AG04450 (cell line): ENCODE results near the gene GCDH. TPM values are rescaled to one million over a fixed set of nuclear protein-coding genes. Genes with fewer than 3 reads are reported as not detected.

Experiments used
- CTCF ChIA-PET: fragments of 300-600, 350-600 bp; formaldehyde crosslinking; extraction: SDS; loops from one replicate; lab custom pipeline; 2022; ENCODE audit warnings: antibody characterized with exemption, inconsistent platforms; lab: Charles Lee
- POLR2A ChIA-PET: fragments of 350-600 bp; formaldehyde crosslinking; extraction: SDS; loops from one replicate; lab custom pipeline; 2021; ENCODE audit warnings: antibody characterized with exemption, inconsistent platforms; lab: Yijun Ruan, JAX
- DNase-seq: peaks from one replicate; pipeline ENCODE4 v3.0.0-alpha.2; 2011; ENCODE audit warnings: low read depth, low spot score
- H3K27ac ChIP-seq: one replicate; pipeline ENCODE4 v1.5.1; 2012; ENCODE audit warnings: low read depth, low read length, control low read depth
- H3K27me3 ChIP-seq: one replicate; pipeline ENCODE4 v1.6.0; 2012; ENCODE audit warnings: low read length; ENCODE audit not compliant: control insufficient read depth, insufficient read depth
- H3K4me3 ChIP-seq: 2 replicates; pipeline ENCODE4 v1.5.1; 2011; ENCODE audit warnings: mild to moderate bottlenecking, low read depth, low read length, control low read depth
- H3K9me3 ChIP-seq: 2 replicates; pipeline ENCODE4 v1.5.1; 2012; ENCODE audit warnings: low read length; ENCODE audit not compliant: control insufficient read depth, insufficient read depth
- polyA plus RNA-seq: library from polyadenylated mRNA; depleted of rRNA; stranded (reverse); fragments of >200 nt; gene quantifications from 2 replicates; pipeline ENCODE4 v1.2.3, GENCODE V29; 2011
- TF ChIP-seq, protein P1 (sequence below): IDR thresholded peaks from 2 replicates; pipeline ENCODE4 v1.5.1; 2011; ENCODE audit warnings: low read depth, low read length, control low read depth, inconsistent platforms

GCDH gene
- polyA plus RNA-seq, 1 experiment, result 11.4 TPM

DNA sequence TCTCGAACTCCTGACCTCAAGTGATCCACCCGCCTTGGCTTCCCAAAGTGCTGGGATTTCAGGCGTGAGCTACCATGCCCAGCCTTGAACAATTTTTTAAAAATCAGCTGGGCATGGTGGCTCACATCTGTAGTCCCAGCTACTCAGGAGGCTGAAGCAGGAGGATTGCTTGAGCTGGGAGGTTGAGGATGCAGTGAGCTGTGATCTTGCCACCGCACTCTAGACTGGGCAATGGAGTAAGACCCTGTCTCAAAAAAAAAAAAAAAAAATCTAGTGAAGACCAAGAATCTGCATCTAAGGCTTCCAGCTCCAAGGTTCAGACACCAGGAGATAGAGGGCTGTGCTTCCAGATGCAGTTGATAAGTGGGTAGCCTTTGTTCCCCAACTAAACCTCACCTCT is 26.8 kb upstream of the GCDH start:
- DNase-seq, result no peak
- no peak overlapping the region for H3K27ac ChIP-seq
- TF ChIP-seq, protein P1, sequence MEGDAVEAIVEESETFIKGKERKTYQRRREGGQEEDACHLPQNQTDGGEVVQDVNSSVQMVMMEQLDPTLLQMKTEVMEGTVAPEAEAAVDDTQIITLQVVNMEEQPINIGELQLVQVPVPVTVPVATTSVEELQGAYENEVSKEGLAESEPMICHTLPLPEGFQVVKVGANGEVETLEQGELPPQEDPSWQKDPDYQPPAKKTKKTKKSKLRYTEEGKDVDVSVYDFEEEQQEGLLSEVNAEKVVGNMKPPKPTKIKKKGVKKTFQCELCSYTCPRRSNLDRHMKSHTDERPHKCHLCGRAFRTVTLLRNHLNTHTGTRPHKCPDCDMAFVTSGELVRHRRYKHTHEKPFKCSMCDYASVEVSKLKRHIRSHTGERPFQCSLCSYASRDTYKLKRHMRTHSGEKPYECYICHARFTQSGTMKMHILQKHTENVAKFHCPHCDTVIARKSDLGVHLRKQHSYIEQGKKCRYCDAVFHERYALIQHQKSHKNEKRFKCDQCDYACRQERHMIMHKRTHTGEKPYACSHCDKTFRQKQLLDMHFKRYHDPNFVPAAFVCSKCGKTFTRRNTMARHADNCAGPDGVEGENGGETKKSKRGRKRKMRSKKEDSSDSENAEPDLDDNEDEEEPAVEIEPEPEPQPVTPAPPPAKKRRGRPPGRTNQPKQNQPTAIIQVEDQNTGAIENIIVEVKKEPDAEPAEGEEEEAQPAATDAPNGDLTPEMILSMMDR, result no peak
- H3K9me3 ChIP-seq, result peaks cover 2% of the 10 kb centered on the region; the same call in 1 of the 2 replicates
- ChIA-PET POLR2A (no interaction called here), CTCF (interaction anchor here (1.2 kb wide), 1 partner anchor 16 kb away, joined by 4 read pairs; no protein-coding TSS in a partner anchor)
- H3K27me3 ChIP-seq, result peaks cover 4% of the 10 kb centered on the region
- no peak overlapping the region for H3K4me3 ChIP-seq

- ChIA-PET POLR2A (interaction anchor here (1.1 kb wide), 1 partner anchor 73 kb away, joined by 3 read pairs; no protein-coding TSS in a partner anchor), CTCF (interaction anchor here (1.2 kb wide), 1 partner anchor 108 kb away, joined by 4 read pairs; no protein-coding TSS in a partner anchor)
- Histone ChIP-seq H3K9me3 (peaks cover 2% of the 10 kb centered on the region; the same call in 1 of the 2 replicates), H3K4me3 (no peak overlapping the region), H3K27me3 (peaks cover 4% of the 10 kb centered on the region), H3K27ac (no peak overlapping the region)
- TF ChIP-seq, protein P1, result no peak
- no peak for DNase-seq
Measured at GRCh38 chr19:12864721-12865715, 25.9 kb upstream of the GCDH start.

DNA sequence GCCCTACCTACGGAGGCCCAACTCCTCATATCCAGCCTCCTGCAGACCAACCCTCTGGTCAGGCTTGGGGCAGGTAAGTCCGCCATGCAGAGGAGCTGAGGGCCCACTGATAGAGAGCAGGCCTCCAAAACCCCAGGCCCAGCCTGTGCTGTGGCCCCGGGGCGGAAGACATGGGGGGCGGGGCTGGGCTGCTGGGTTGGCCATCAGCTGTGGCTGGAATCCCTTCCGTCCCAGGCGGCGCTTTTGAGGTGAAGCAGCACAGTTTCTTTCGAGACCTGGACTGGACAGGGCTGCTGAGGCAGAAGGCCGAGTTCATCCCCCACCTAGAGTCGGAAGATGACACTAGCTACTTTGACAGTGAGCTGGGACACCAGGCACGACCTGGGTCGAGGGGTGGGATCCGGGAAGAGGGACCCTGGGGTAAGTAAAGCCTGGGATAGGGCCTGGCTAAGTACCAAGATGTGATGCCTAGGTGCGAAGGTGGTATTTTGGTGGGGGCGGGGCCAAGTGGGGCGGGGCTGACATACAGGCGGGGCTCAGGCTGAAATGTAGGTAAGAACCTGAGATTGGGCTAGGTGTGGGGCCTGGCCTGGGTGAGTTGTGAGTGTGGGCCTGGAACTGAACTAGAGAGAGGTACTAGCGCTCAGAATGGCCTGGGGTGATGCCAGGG is 25.1 kb upstream of the GCDH start:
- ChIA-PET CTCF (interaction anchor here (1.2 kb wide), 1 partner anchor 108 kb away, joined by 4 read pairs; no protein-coding TSS in a partner anchor), POLR2A (interaction anchor here (1.1 kb wide), 1 partner anchor 72 kb away, joined by 3 read pairs; no protein-coding TSS in a partner anchor)
- no peak for DNase-seq
- H3K9me3 ChIP-seq, result peaks cover 2% of the 10 kb centered on the region; the same call in 1 of the 2 replicates
- H3K27me3 ChIP-seq, result peaks cover 4% of the 10 kb centered on the region
- TF ChIP-seq, protein P1, result no peak
- no peak overlapping the region for H3K4me3 ChIP-seq
- no peak overlapping the region for H3K27ac ChIP-seq

- TF ChIP-seq, protein P1, result no peak
- H3K9me3 ChIP-seq, result peaks cover 2% of the 10 kb centered on the region; the same call in 1 of the 2 replicates
- no peak overlapping the region for H3K27ac ChIP-seq
- H3K27me3 ChIP-seq, result peaks cover 4% of the 10 kb centered on the region
- DNase-seq, result no peak
- ChIA-PET POLR2A (interaction anchor here (1.1 kb wide), 1 partner anchor 71 kb away, joined by 3 read pairs; no protein-coding TSS in a partner anchor), CTCF (no interaction called here)
- H3K4me3 ChIP-seq, result no peak overlapping the region
Measured at GRCh38 chr19:12866416-12867119, 24.4 kb upstream of the GCDH start.
